GM18867 (cell line): ENCODE measurements around the gene SHB.
A peak's percentile ranks its signal among the peaks of the same experiment; 100 is the strongest.

ENCODE experiments used
- ATAC-seq: cut with Tn5 transposase; IDR thresholded peaks from one replicate; pipeline ENCODE4 v1.9.1; 2021; ENCODE audit warnings: mild to moderate bottlenecking, moderate library complexity; ENCODE audit not compliant: unreplicated experiment

The SHB gene

DNA sequence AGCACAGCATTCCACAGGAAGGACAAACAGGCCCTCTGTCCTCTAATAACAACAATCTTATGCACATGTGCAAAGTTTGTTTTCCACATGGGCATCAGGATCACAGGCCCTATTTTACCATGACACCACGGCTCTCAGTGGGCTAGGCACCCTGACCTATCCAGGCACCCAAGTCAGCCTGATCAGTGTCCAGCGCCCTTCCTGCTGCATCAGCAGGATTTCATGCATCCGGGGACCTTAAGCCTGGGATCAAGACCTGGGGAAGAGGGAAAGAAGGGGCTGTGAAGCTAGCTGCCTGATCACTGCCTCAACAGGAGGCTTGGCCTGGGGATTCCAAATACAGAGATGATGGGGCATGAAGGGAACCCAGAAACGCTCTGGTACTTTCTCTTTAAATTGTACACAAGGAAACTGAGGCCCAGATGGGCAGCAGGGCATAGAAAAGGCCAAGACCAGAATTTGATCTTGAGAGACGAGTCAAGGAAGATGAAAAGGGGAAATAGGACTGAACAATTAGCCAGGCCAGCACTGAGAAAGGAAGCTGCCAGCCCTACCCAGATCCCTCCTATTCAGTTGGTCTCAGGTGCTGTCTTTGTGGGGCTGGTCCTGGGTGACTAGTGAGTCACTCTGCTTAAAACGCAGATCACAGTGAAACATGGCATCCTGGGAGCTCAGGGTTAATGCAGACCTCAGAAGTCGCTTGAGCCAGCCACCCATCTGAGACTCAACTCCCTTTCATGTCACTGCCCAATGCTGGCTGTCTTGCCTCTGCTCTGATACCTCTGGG, 57.9 kb downstream of the SHB start:
- ATAC-seq, result no peak

- ATAC-seq, result no peak
Observed at GRCh38 chr9:38009990-38010389, 59.0 kb downstream of the SHB start.

DNA sequence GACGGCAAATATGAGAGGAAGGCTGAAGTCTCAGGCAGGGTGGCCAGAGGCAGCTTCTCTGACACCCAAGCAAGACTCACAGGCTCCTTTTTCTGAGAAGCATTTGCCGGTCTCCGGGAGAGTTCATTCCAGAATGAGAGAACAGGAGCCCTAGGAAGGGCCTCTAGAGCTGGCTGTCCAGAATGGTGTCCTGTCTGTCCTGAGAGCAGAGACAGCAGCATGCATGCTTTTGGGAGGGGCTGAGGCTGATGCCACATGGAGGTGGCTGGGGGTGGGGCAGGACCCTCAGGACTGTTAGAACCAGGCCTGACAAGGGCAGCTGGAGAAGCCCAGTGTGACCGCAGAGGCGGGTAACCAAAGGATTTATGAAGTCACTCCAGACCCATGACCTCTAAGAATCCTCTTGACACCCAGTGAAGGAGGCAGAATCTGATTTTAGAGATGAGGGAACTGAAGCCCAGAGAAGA, 60.0 kb downstream of the SHB start:
- no peak for ATAC-seq

DNA sequence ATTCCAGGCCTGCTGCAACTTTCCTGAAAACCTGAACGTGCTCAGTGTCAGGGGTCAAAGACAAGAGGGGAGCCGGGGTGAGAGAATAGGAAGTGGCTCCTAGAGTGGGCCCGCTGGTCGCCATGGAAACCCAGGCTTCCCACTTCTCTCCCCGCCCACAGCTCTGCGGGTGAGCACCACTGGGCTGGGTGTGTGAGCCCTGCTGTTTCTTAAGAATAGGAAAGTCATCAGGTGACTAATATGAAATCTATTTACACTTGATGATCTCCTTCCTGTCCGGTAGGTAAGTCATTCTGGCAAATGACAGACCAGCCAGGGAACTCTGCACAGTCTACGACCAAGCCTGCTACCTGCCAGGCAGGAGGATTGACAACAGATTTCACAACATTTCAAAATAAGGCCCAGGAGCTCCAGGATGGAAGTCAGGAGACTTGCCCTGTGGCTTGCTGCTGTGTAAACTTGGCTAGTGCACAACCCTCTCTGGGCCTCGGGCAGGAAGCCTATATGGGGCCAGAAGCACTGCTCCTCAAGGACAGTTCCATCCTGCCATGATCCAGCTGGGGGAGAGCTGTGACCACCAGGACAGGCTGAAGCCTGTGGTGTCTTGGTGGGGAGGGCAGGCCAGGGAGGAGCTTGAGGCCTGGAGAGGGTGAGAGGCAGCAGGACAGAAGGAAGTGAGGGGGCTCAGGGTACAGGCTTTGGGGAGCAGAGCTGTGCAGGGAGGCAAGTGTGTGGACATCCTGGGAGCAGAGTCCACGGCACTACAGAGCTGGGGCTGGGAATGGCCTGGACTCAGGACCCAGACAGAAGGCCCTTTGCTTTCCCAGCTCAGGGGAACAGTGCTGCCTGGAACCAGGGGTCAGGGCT, 60.6 kb downstream of the SHB start:
- peak; percentile 69 for ATAC-seq

- no peak for ATAC-seq
Observed at GRCh38 chr9:38007016-38007415, 62.0 kb downstream of the SHB start.

GRCh38 chr9:38006163-38006562, 62.9 kb downstream of the SHB start:
- no peak for ATAC-seq

DNA sequence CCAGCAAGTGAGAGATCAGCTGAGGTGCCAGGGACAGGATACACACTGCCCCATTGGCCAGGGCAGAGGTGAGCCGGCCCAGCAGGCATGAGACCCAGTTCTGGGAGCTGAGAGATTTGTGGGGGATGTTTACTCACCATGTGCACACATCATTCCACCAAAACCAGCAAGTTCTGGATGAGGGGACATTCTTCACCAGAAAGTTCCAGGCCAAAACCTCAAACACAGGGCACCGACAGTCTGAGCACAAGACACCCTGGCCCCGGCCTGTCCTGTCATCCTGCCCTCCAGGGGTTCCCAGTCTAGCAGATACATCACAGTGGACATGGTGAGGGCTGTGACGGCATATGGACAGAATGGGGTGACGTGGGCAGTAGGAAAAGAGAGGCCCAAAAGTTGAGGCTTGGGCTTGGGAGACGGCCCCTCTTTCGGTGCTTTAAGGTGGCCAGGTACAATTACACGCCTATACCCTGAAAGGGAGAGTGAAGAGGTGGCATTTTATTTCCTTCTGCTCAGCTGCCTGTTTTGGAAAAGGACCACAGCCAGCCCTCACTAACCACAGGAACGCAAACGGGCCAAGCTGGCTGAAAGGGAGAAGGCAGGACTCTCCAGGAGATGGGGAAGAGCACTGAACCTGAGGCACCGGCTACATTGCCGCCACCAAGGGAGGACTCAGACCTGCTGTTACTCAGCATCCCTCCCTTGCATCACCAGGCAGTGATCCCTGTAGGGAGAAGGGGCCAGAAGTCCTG, 64.0 kb downstream of the SHB start:
- no peak for ATAC-seq

DNA sequence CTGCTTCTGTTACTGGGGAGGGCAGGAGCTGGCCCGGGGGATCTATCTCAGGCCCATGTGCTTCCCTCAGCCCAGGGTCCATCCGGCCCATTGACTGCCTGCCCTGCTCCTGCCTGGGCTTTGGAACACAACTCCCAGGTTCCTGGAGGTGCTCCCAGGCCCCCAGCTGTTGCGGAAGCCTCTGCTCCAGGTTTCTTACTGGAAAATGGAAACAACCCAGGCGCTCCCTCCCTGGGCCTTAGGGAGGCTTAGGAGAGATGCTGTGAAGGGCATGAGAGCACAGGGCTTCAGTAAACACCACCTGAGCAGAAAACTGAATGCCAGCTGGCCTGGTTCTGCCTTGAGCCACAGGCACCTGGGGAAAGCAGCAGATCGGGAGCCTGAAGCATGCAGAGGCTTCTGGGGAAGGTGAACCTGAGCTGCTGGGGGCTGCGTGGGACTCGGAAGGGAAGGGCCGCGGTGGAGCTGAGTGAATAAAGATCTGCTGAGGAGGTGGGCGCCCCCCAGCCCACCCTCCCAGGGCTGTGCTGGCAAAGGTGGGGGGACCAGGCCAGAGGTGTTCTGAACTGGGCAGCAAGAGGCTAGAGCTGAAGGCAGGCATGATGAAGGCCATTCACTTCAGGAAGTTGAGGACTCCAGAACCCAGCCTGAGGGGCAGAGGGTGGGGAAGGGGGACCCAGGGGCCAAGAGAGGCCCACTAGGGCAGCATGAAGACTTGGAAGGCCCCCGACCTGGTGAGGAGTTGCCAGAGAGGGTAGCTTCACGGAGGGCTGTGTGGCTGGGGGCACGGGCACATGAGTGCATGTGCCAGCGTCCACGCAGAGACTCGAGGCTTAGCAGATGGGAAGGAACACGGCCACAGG, 64.8 kb downstream of the SHB start:
- ATAC-seq, result no peak

DNA sequence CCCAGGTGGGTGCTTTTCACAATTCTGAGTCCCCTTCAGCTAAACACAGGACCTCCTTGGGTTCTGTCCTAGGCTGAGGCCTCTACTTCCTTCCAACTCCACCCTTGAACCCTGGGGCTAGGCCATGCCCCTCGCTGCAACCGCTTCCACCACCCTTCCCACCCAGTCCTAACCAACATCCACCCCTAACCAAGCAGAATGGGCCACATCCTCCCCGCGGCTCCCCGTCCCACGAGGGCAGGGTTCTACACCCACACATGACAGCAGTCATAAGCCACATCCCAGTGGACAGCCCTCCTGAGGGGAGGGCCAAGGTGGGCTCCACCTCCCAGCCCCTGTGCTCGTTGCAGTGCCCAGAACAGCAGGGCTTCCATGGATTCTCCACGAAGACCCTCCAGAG, 65.8 kb downstream of the SHB start:
- no peak for ATAC-seq

- no peak for ATAC-seq
Observed at GRCh38 chr9:38001430-38001829, 67.6 kb downstream of the SHB start.

DNA sequence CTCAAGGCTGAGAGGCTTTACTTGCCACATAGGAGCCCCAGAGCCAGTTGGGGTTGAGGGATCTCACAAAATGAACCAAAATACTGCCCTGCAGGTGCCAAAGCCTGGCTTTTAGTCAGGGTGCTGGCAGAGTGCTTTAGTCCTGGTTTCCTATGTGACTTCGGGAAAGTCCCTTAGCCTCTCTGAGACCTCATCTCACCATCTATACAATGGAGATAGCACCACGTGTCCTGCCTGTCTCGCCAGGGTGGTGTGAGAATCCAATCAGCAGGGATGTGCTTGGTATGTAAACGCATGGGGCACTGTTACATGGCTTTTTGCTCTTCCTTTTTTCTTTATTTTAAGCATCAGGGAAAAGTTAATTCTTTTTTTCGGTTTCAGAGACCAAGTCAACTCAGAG, 68.3 kb downstream of the SHB start:
- ATAC-seq, result no peak

GRCh38 chr9:38000332-38000731, 68.7 kb downstream of the SHB start:
- ATAC-seq, result no peak

DNA sequence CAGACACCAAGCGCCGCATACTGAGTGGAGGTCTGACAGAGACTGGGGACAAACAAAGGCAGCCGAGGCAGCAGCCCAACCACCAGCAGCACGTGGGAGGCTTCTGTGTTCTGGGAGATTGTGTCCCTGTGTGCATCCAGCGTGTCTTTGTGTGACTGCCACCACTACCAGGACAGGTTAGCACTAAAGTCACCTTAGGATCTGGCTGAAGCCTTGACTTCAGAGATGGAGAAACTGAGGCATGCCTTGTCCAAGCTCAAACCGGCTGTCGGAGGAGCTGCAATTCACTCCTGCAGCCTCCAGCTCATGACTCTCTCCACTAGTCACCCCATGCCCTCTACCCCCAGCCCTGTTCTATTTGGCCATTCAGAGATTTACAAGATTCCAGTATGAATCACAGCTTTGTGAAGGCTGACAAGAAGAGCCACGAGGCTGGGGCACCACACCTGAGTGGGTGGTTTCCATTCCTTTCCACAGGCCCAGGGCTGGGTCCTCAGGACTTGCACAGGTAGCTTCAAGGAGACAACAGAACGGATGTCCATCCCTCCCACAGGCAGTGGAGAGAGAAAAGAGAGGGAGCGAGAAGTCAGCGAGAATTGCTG, 69.3 kb downstream of the SHB start:
- no peak for ATAC-seq

GRCh38 chr9:37998881-37999587, 70.0 kb downstream of the SHB start:
- no peak for ATAC-seq

GRCh38 chr9:37997636-37998374, 71.2 kb downstream of the SHB start:
- no peak for ATAC-seq

GRCh38 chr9:37996819-37997217, 72.2 kb downstream of the SHB start:
- ATAC-seq, result no peak

DNA sequence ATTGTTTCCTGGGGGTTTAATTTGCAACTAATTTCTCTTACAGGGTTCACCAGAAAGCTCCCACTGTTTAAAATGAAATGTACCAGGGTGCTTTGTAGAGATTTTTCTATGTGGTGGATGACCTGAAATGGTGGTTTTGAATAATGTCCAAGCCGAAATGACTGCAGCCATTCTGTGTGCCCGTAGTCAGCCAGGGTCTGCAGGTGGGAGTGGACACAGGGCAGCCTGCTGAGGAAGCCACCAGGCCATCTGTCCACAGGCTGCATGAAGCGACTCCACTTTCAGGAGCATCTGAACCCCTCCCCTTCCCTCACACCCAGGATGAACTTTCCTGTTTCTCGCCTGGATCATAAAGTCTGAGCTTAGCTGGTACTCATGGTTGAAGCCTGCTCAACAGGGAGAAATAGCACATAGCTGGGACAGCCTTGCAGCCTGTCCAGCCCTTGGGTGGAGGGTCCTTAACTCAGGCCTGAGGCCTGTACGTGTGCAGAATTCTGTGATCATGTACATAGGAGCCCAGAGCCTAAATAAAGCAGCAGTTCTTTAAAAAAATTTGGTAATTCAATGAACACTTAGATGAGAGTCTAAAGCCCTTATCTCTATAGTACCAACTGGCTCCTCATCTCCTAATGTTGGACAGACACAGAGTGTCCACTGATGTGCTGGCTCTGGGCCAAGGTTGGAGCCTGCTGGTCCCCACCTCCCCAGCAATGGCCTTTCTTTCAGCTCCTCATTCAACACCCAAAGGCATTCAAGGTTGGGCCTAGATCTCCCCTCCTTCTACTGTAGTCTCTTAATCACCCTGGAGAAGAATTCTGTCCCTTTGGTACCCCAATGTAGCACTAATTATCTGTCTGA, 72.8 kb downstream of the SHB start:
- ATAC-seq, result no peak

GRCh38 chr9:37995348-37995737, 73.7 kb downstream of the SHB start:
- no peak for ATAC-seq
